ENCODE measurements around the gene HGD.

HGD gene

DNA sequence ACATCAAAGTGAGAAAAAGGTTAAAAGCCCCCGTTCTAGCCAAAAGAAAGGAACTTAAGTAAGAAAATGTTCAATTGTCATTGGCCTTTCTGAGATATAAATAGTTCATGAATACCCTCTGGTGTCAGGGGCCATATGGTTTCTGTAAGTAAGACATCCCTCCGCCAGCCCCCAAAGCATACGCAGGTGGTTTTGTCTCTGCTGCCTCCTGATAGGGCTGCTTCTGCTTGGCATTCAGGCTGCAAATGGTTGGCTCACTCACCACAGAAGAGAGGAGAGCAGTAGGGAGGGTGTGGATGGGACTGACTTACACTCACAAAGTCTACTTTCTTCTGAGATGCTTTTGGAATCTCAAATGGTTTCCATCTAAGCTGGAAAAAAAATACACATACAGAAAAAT, 29.8 kb downstream of the HGD start:
- DNase-seq (ENCODE audit: low read depth): no peak
- no peak overlapping the region for H3K4me3 ChIP-seq (ENCODE audit: low read depth, low read length)
- TF ChIP-seq, protein P1, sequence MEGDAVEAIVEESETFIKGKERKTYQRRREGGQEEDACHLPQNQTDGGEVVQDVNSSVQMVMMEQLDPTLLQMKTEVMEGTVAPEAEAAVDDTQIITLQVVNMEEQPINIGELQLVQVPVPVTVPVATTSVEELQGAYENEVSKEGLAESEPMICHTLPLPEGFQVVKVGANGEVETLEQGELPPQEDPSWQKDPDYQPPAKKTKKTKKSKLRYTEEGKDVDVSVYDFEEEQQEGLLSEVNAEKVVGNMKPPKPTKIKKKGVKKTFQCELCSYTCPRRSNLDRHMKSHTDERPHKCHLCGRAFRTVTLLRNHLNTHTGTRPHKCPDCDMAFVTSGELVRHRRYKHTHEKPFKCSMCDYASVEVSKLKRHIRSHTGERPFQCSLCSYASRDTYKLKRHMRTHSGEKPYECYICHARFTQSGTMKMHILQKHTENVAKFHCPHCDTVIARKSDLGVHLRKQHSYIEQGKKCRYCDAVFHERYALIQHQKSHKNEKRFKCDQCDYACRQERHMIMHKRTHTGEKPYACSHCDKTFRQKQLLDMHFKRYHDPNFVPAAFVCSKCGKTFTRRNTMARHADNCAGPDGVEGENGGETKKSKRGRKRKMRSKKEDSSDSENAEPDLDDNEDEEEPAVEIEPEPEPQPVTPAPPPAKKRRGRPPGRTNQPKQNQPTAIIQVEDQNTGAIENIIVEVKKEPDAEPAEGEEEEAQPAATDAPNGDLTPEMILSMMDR (IDR thresholded peaks at IDR 0.05; ENCODE audit: control insufficient read depth, extremely low read depth, insufficient read depth): no peak

DNA sequence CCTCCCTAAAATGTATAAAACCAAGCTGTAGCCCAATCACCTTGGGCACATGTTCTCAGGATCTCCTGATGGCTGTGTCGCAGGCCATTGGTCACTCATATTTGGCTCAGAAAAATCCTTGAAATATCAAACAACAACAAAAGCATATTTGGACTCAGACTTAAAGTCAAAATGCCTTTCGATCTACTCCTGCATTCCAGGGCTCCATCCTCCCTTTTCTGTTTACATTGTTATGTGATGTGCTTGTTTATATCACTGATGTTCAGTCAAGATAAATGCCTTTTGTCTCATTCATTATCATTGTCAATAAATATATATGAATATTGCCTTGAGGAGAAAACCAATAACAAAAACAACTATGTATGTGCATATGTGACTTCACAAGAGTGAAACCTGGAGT, 31.7 kb downstream of the HGD start:
- peak; percentile 7 for DNase-seq (ENCODE audit: low read depth)
- TF ChIP-seq, protein P1 (IDR thresholded peaks at IDR 0.05; ENCODE audit: control insufficient read depth, extremely low read depth, insufficient read depth): no peak
- H3K4me3 ChIP-seq (ENCODE audit: low read depth, low read length): no peak overlapping the region

DNA sequence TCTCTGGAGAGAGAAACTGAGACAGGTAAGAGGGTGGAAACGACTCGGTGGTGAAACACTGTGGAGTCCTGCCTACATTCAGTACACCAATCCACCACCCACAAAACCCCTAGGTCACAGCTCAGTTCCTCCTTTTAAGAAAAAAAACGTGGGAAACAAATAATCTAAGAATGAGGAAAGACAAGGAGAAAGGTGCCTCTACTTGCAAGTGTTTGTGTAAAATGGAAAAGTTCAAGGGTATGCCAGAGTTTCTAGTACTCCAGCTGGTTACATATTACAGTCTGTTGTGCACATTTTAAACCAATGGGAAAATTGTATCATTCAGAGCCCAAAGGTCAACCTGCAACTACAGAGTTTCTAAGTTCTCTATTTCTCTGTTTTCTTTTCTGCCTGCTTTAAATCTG, 32.2 kb downstream of the HGD start:
- DNase-seq (ENCODE audit: low read depth): no peak
- TF ChIP-seq, protein P1 (IDR thresholded peaks at IDR 0.05; ENCODE audit: control insufficient read depth, extremely low read depth, insufficient read depth): no peak
- H3K4me3 ChIP-seq (ENCODE audit: low read depth, low read length): no peak overlapping the region

DNA sequence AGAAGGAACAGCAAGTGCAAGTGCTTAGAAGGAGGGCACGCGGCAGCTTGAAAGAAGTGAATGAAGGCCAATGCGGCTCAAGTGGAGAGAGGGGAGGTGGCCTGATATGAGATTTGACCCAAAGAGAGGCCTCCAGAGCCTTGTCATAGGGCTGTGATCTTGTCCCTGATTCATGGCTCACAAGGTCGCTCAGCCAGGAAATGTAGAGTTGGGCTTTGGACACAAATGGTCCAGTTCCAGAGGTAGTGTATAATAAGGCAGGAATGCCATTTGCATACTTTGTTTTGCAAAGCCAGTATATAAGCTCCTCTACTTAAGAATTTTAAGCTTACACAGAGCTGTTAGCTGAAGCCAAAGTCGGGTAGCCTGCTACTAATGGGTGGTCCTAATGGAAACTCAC, 33.7 kb downstream of the HGD start:
- DNase-seq (ENCODE audit: low read depth): no peak
- no peak overlapping the region for H3K4me3 ChIP-seq (ENCODE audit: low read depth, low read length)
- TF ChIP-seq, protein P1 (IDR thresholded peaks at IDR 0.05; ENCODE audit: control insufficient read depth, extremely low read depth, insufficient read depth): no peak

DNA sequence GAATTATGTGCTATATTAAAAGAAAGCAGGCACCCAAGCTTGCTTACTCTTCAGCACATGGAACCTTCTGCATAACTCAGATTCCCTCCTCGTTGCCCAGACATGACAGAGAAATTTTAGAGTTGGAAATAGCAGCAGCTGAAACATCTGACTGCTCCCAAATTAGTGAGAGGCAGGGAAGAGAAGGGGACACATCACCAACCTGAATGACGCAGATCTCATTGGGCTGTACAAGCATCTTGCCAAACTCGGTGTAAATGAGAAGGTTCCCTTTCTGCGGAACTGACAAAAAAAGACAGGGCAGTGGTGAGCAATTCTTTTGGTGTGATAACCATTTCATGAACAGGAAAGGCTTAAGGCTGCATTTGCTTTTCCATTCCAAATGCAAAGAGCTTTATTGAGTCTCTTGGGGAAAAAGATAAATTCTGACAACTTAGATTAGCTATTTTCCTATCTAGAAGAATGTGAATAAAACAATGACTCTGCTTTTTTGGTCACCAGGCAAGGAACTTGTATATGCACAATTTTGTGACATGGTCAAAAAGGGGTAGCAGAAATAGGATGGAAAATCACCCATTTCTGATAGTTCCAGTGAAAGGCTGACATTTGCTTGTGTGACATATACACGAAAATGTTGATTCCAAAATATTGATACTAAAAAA, 35.1 kb downstream of the HGD start:
- DNase-seq (ENCODE audit: low read depth): no peak
- TF ChIP-seq, protein P1 (IDR thresholded peaks at IDR 0.05; ENCODE audit: control insufficient read depth, extremely low read depth, insufficient read depth): no peak
- H3K4me3 ChIP-seq (ENCODE audit: low read depth, low read length): no peak overlapping the region

DNA sequence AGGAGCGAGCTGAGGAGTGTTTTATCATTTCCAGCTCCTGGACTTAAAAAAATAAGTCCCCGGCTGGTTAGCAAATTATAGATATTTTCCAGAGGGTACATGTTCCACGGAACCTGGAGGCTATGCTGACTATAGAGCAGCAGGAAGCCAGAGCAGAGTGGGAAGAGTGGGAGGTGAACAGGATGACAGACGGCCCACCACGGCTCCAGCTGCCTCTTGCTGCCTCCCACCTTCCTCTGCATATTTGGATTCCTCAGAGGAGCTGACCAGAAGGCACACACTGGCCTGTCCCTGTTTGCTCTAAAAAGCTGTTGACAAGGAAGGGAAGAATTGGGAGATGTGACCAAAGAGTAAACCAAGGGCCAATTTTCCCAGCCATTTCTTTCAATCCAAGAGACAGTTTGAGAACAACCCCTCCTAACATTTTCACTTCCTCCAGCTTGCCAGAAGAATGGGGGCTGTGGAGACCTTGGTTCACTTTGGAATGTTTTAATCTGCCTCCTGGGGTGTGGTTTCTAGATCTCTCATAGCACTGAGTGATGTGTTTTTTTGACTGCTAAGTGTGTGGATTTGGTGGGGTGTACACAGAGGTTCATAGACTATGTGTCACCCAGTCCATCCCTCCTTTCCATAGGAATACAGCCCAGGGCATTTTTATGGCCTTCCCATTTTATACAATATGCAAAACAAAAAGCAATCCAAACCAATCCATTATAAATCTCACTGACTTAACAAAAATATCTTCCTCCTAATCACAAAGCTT, 36.8 kb downstream of the HGD start:
- H3K4me3 ChIP-seq (ENCODE audit: low read depth, low read length): no peak overlapping the region
- TF ChIP-seq, protein P1 (IDR thresholded peaks at IDR 0.05; ENCODE audit: control insufficient read depth, extremely low read depth, insufficient read depth): no peak
- DNase-seq (ENCODE audit: low read depth): no peak

Measured in LNCaP clone FGC (cell line).